ENCODE data around the gene LRFN2.

- TF ChIP-seq CTCF (IDR thresholded peaks at IDR 0.05) (no peak), POLR2A (IDR thresholded peaks at IDR 0.05) (no peak)
These were observed 199.3 kb downstream of the LRFN2 start for GRCh38 chr6:40387871-40388264.
